Stimulated activated CD8-positive, alpha-beta memory T cell treated with anti-CD3 and anti-CD28 coated beads, Interleukin-12 subunit alpha, Interleukin-12 subunit beta, amount 100 ng/mL, for 1 hour (primary cell): ENCODE data around the gene CASKIN1.
"Not testable (repeated sequence)": the region's sequence is repeated elsewhere in the genome, so short reads cannot be mapped to it uniquely, and the experiment has no call there.

Experiments
- DNase-seq: peaks from one replicate; pipeline ENCODE4 v3.0.0-alpha.2; 2020; ENCODE audit warnings: low read depth

CASKIN1 gene

DNA sequence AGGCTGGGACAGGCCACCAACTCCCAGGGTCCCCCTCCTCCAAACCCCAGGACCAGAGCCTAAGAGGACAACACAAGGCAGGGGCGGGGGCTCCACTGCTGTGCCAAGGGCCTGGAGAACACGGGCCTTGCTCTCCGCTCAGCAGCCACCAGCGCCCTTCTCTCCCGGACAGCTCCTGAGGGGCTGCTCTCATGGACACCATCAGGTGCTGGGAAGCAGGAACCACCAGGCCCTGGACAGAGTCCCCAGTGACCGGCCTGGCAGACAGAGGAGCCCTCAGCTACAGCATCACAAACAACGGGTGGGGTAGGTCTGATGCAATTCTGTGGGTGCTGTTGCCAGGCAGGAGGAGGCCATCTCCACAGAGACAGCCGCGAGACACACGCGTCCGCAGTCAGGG lies 62.6 kb downstream of the CASKIN1 start:
- DNase-seq = not testable (repeated sequence)

DNA sequence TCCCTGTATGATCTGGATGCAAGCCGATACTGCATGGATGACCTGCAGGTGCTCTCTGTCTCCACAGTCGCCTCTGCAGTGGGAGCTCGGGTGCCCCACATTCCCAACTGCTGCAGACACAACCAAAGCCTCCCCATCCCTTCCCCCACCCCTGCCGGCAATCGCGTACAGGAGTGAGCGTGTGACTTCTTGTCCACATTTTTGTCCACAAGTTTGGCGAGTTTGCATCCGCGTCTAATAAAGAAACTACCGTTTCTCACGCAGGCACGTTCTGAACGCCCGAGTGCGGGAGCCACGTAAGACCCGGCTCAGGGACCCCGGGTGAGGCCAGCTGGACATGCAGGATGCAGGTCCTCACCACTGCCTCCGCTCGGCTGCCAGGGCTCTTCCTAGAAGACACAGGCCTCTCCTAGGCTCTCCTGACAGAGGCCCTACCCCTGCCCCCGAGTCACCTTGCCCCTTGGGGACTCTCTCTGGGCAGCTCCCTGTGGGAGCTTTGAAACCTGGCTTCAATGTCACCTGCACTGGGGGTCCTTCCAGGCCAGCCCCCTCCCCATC lies 66.4 kb downstream of the CASKIN1 start:
- DNase-seq = not testable (repeated sequence)

DNA sequence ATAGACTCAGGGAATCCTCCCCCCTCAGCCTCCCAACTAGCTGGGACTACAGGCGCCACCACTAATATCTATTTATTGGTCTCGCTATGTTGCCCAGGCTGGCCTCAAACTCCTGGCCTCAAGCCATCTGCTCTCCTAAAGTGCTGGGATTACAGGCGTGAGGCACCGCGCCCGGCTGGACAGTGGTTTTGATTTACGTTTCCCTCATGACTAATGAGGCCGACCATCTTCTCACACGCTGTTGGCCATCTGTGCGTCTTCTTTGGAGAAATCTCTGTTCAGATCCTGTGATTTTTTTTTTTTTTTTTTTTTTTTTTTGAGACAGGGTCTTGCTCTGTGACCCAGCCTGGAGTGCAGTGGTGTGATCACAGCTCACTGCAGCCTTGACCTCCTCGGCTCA lies 67.2 kb downstream of the CASKIN1 start:
- DNase-seq = not testable (repeated sequence)

GRCh38 chr16:2127630-2128280 lies 68.7 kb downstream of the CASKIN1 start:
- DNase-seq = not testable (repeated sequence)
